HG02943 (cell line): ENCODE measurements around the gene SLC9A2.

Experiments
- ATAC-seq: cut with Tn5 transposase; IDR thresholded peaks from one replicate; pipeline ENCODE4 v1.9.1; 2021; ENCODE audit warnings: mild to moderate bottlenecking, low read depth, moderate library complexity; ENCODE audit not compliant: unreplicated experiment

The SLC9A2 gene

GRCh38 chr2:102619414-102620319 is at the start of gene SLC9A2:
Gene SLC9A2 (plus strand): TSS chr2:102619553. CDS start chr2:102619849, 296 bp downstream.
- ATAC-seq: no peak

GRCh38 chr2:102575888-102576287 is 43.5 kb upstream of the SLC9A2 start:
- no peak for ATAC-seq

- no peak for ATAC-seq
Measured at GRCh38 chr2:102578376-102578775, 41.0 kb upstream of the SLC9A2 start.

- no peak for ATAC-seq
Measured at GRCh38 chr2:102581911-102582310, 37.4 kb upstream of the SLC9A2 start.

GRCh38 chr2:102582845-102583244 is 36.5 kb upstream of the SLC9A2 start:
- ATAC-seq: no peak

GRCh38 chr2:102585847-102586404 is 33.4 kb upstream of the SLC9A2 start:
- ATAC-seq: no peak

- no peak for ATAC-seq
Measured at GRCh38 chr2:102588213-102588939, 31.0 kb upstream of the SLC9A2 start.

- no peak for ATAC-seq
Measured at GRCh38 chr2:102589444-102589843, 29.9 kb upstream of the SLC9A2 start.

GRCh38 chr2:102591491-102592045 is 27.8 kb upstream of the SLC9A2 start:
- ATAC-seq: no peak

GRCh38 chr2:102592601-102593000 is 26.8 kb upstream of the SLC9A2 start:
- no peak for ATAC-seq

- ATAC-seq: no peak
Measured at GRCh38 chr2:102593516-102593915, 25.8 kb upstream of the SLC9A2 start.

GRCh38 chr2:102594445-102595016 is 24.8 kb upstream of the SLC9A2 start:
- no peak for ATAC-seq

GRCh38 chr2:102597788-102598187 is 21.6 kb upstream of the SLC9A2 start:
- no peak for ATAC-seq

GRCh38 chr2:102599486-102599885 is 19.9 kb upstream of the SLC9A2 start:
- ATAC-seq: no peak

- ATAC-seq: no peak
Measured at GRCh38 chr2:102601730-102602129, 17.6 kb upstream of the SLC9A2 start.

- no peak for ATAC-seq
Measured at GRCh38 chr2:102603904-102604303, 15.4 kb upstream of the SLC9A2 start.

GRCh38 chr2:102604769-102605168 is 14.6 kb upstream of the SLC9A2 start:
- no peak for ATAC-seq

GRCh38 chr2:102606353-102606752 is 13.0 kb upstream of the SLC9A2 start:
- ATAC-seq: no peak

- ATAC-seq: no peak
Measured at GRCh38 chr2:102615620-102616436, 3.5 kb upstream of the SLC9A2 start.
